ENCODE measurements around the gene TTC36.

DNA sequence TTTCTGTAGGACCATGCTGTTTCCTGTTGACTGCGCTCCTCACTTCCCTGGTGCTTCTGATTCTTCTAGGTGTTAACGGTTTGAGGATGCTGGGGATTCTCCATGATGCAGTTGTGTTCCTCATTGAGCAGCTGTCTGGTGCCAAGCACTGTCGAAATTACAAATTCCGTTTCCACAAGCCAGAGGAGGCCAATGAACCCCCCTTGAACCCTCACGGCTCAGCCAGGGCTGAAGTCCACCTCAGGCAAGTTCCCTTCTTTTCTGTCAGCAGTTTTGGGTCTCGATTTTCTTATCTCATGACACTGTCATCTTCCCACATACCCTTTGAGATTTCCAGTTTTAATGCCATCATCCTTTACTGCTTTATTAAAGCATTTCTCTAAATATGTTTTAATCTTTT is 7.7 kb upstream of the TTC36 start:
- TF ChIP-seq, protein P1, sequence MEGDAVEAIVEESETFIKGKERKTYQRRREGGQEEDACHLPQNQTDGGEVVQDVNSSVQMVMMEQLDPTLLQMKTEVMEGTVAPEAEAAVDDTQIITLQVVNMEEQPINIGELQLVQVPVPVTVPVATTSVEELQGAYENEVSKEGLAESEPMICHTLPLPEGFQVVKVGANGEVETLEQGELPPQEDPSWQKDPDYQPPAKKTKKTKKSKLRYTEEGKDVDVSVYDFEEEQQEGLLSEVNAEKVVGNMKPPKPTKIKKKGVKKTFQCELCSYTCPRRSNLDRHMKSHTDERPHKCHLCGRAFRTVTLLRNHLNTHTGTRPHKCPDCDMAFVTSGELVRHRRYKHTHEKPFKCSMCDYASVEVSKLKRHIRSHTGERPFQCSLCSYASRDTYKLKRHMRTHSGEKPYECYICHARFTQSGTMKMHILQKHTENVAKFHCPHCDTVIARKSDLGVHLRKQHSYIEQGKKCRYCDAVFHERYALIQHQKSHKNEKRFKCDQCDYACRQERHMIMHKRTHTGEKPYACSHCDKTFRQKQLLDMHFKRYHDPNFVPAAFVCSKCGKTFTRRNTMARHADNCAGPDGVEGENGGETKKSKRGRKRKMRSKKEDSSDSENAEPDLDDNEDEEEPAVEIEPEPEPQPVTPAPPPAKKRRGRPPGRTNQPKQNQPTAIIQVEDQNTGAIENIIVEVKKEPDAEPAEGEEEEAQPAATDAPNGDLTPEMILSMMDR (IDR thresholded peaks at IDR 0.05): no peak
- no peak for TF ChIP-seq POLR2A (IDR thresholded peaks at IDR 0.05)

Data from heart left ventricle (tissue), 13 donors.